GM12875 (cell line): Measurements from ENCODE around the gene KDM6A.
"Not testable (repeated sequence)": the region's sequence is repeated elsewhere in the genome, so short reads cannot be mapped to it uniquely, and the experiment has no call there.

ENCODE experiments used
- H3K4me3 ChIP-seq: one replicate; pipeline ENCODE4 v1.5.1; 2011; ENCODE audit warnings: low read depth, low read length, control low read depth
- CTCF ChIP-seq: IDR thresholded peaks from 2 replicates; pipeline ENCODE4 v1.5.1; 2011; ENCODE audit warnings: low read depth, mild to moderate bottlenecking, control low read depth, inconsistent platforms, low read length, moderate library complexity, borderline replicate concordance; ENCODE audit not compliant: insufficient read depth

The KDM6A gene

DNA sequence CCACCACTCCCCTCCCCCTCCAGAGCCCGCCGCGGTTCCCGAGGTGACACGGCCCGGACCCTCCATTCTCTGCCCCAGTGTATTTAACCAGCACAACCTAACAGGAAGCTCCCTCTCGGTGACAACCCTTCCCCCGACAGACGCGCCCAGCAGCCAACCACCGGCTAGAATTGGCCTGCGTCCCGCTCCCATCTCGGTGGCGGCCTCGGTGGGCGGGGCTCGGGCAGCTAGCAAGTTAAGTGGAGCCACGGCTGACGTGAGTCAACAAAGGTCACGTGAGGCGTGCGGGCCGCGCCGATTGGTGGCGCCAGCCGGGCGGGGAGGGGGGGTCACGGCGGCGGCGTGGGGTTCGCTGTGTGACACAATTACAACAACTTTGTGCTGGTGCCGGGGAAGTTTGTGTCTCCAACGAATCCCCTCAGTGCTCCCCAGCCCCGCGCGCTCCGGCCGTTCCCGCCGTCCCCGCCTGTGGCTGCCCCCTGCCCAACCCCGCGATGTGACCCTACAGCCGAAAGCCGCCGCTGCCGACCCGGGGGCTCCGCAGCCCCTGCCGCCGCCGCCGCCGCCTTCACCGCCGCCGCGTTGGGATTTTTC lies at the start of gene KDM6A:
KDM6A (plus strand) TSS at position 368 of the 594 bp plus-strand sequence. CDS start 364 bp downstream, outside the sequence.
- TF ChIP-seq CTCF, result no peak
- peak within 1 kb of the TSS; percentile 98 for H3K4me3 ChIP-seq

- not testable (repeated sequence) for H3K4me3 ChIP-seq
Measured at GRCh38 chrX:44823193-44823592, 49.8 kb upstream of the KDM6A start.

- TF ChIP-seq CTCF, result no peak
- no peak overlapping the region for H3K4me3 ChIP-seq
Measured at GRCh38 chrX:44828008-44828605, 44.9 kb upstream of the KDM6A start.

GRCh38 chrX:44829832-44830231 lies 43.2 kb upstream of the KDM6A start:
- H3K4me3 ChIP-seq, result no peak overlapping the region
- TF ChIP-seq CTCF, result no peak

- TF ChIP-seq CTCF, result no peak
- H3K4me3 ChIP-seq, result no peak overlapping the region
Measured at GRCh38 chrX:44842550-44843317, 30.3 kb upstream of the KDM6A start.

DNA sequence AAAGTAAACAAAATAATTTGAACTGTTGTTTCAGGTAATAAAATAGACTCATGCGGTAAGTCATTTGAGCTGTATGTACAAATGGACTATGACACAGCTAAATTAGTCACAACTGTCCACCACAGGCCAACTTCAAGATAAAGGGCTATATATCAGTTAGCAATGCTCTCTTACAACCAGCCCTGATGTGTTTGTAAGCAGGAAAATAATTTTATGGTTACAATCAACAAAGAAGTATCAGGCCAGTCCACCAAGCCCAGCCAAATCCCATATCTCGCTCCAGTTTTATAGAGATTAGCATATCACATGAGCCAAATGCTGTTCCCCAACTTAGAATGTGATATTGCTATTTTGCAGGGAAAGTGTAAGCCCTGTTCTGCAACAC lies 29.7 kb upstream of the KDM6A start:
- no peak for TF ChIP-seq CTCF
- H3K4me3 ChIP-seq, result no peak overlapping the region

GRCh38 chrX:44843753-44844152 lies 29.2 kb upstream of the KDM6A start, which contains the start of gene DUSP21:
TSS of gene DUSP21 (plus strand) at chrX:44844021. CDS start at chrX:44844133, 112 bp downstream.
- no peak for TF ChIP-seq CTCF
- H3K4me3 ChIP-seq, result no peak within 1 kb of the TSS
